Vagina (tissue), 2 donors: Measurements from ENCODE around the gene SERPINC1. TPM values are rescaled to one million over a fixed set of nuclear protein-coding genes. Genes with fewer than 3 reads are reported as not detected.

Experiments used
- DNase-seq, 2 donors: peaks; one replicate each; pipeline ENCODE4 v3.0.0-alpha.2; 2017; ENCODE audit errors: extremely low spot score in 2 of 2
- H3K27ac ChIP-seq: fragments of 200-600 bp; sonication (generic); one replicate; pipeline ENCODE4 v1.5.1; 2019
- H3K27me3 ChIP-seq: fragments of 200-600 bp; sonication (generic); one replicate; pipeline ENCODE4 v1.5.1; 2019
- H3K36me3 ChIP-seq, 2 donors: fragments of 200-600 bp; sonication (generic); one replicate each; pipeline ENCODE4 v1.5.1; 2017 to 2019
- H3K4me1 ChIP-seq: fragments of 200-600 bp; sonication (generic); one replicate; pipeline ENCODE4 v1.5.1; 2019
- H3K4me3 ChIP-seq, 2 donors: fragments of 200-600 bp; sonication (generic); 1 replicate in 1 of 2; 2 replicates in 1 of 2; pipeline ENCODE4 v1.5.1; 2016 to 2019
- H3K9me3 ChIP-seq: fragments of 200-600 bp; sonication (generic); one replicate; pipeline ENCODE4 v1.5.1; 2019
- POLR2A ChIP-seq, 2 donors: fragments of 450-650 bp; IDR thresholded peaks; one replicate each; pipeline ENCODE4 v1.6.1; 2017; ENCODE audit warnings: antibody characterized with exemption in 2 of 2, mild to moderate bottlenecking in 2 of 2, moderate library complexity in 2 of 2
- POLR2AphosphoS5 ChIP-seq, 2 donors: sonication (generic); formaldehyde crosslinking; IDR thresholded peaks; one replicate each; pipeline ENCODE4 v1.9.0; 2017; ENCODE audit warnings: antibody characterized with exemption in 2 of 2, mild to moderate bottlenecking in 2 of 2, low read depth in 1 of 2; ENCODE audit not compliant: insufficient read depth in 1 of 2
- intact Hi-C: fragments of 100-400 bp; cut with DNase I; formaldehyde crosslinking; loops from one replicate; pipeline ENCODE4 v1.15.1; 2023
- total RNA-seq: library from RNA; depleted of rRNA; stranded (reverse); fragments of >200 nt; gene quantifications from one replicate; pipeline ENCODE4 v1.2.3, GENCODE V29; 2016
- TF ChIP-seq, protein P1 (sequence below), 3 experiments: fragments of 450-650 bp in 2 of 3; fragments of 200-600 bp in 1 of 3; sonication (generic) in 1 of 3; IDR thresholded peaks; one replicate each; pipeline ENCODE4 v1.5.1; 2017 to 2019; ENCODE audit warnings: antibody characterized with exemption in 3 of 3, mild to moderate bottlenecking in 2 of 3, moderate library complexity in 2 of 3

Gene SERPINC1
- total RNA-seq, 1 donor from 2014 or later: not detected

DNA sequence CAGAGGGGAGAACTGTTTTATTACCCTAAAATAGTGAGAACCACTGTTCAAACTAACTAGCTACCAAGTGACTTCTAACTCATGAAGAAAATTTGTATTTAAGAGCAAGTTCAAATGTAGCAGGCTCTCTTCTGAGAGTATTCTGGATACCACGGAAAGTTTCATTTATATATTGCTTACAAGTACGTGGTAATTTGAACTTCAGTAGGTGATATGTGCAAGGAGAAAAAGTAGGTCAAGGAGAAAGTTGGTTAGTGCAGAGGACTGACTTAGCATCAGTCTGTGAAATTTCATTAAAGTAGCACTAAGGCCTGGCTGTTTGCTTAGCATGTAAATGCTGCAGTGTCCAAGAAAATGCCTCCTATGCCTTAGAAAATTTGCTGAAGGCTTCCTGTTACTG is 16.7 kb downstream of the SERPINC1 start:
- H3K9me3 ChIP-seq: no peaks in the 10 kb centered on the region
- intact Hi-C loops: no loop called here
- no peak overlapping the region for H3K4me3 ChIP-seq
- DNase-seq: no peak
- no peaks in the 10 kb centered on the region for H3K27me3 ChIP-seq
- no peak overlapping the region for H3K27ac ChIP-seq
- no peaks in the 10 kb centered on the region for H3K36me3 ChIP-seq
- TF ChIP-seq POLR2A (IDR thresholded peaks at IDR 0.05) (no peak), POLR2AphosphoS5 (IDR thresholded peaks at IDR 0.05; ENCODE audit: insufficient read depth in 1 of 2, low read depth in 1 of 2) (no peak)
- TF ChIP-seq, protein P1, sequence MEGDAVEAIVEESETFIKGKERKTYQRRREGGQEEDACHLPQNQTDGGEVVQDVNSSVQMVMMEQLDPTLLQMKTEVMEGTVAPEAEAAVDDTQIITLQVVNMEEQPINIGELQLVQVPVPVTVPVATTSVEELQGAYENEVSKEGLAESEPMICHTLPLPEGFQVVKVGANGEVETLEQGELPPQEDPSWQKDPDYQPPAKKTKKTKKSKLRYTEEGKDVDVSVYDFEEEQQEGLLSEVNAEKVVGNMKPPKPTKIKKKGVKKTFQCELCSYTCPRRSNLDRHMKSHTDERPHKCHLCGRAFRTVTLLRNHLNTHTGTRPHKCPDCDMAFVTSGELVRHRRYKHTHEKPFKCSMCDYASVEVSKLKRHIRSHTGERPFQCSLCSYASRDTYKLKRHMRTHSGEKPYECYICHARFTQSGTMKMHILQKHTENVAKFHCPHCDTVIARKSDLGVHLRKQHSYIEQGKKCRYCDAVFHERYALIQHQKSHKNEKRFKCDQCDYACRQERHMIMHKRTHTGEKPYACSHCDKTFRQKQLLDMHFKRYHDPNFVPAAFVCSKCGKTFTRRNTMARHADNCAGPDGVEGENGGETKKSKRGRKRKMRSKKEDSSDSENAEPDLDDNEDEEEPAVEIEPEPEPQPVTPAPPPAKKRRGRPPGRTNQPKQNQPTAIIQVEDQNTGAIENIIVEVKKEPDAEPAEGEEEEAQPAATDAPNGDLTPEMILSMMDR (IDR thresholded peaks at IDR 0.05): no peak
- no peaks in the 10 kb centered on the region for H3K4me1 ChIP-seq

- H3K27me3 ChIP-seq: no peaks in the 10 kb centered on the region
- H3K9me3 ChIP-seq: no peaks in the 10 kb centered on the region
- no peak for DNase-seq
- no peak overlapping the region for H3K4me3 ChIP-seq
- H3K36me3 ChIP-seq: no peaks in the 10 kb centered on the region
- intact Hi-C loops: no loop called here
- TF ChIP-seq POLR2AphosphoS5 (IDR thresholded peaks at IDR 0.05; ENCODE audit: insufficient read depth in 1 of 2, low read depth in 1 of 2): no peak
- TF ChIP-seq POLR2A (IDR thresholded peaks at IDR 0.05): no peak
- TF ChIP-seq, protein P1 (IDR thresholded peaks at IDR 0.05): no peak
- no peak overlapping the region for H3K27ac ChIP-seq
- H3K4me1 ChIP-seq: no peaks in the 10 kb centered on the region
Measured at GRCh38 chr1:173894189-173894588, 22.9 kb downstream of the SERPINC1 start.

DNA sequence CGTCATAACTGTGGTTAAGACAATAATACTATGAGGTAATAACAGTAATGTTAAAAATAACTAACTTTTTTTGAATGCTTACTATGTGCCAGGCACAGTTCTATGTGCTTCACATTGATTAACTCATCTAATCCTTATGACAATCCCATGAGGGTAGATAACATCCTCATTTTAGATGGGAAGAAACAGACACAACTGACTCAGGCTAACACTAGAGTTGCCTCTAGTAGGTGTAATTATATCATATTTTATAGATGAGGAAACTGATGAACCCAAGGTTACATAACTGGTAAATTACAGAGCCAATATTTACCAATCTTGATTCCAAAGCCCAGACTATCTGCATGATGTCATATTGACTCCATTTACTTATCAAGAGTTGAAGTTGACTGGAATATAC is 23.5 kb downstream of the SERPINC1 start:
- Histone ChIP-seq H3K9me3 (no peaks in the 10 kb centered on the region), H3K4me3 (no peak overlapping the region), H3K36me3 (no peaks in the 10 kb centered on the region), H3K27me3 (no peaks in the 10 kb centered on the region), H3K27ac (no peak overlapping the region), H3K4me1 (no peaks in the 10 kb centered on the region)
- TF ChIP-seq, protein P1 (IDR thresholded peaks at IDR 0.05): no peak
- no peak for TF ChIP-seq POLR2A (IDR thresholded peaks at IDR 0.05)
- TF ChIP-seq POLR2AphosphoS5 (IDR thresholded peaks at IDR 0.05; ENCODE audit: insufficient read depth in 1 of 2, low read depth in 1 of 2): no peak
- intact Hi-C loops: no loop called here
- no peak for DNase-seq

DNA sequence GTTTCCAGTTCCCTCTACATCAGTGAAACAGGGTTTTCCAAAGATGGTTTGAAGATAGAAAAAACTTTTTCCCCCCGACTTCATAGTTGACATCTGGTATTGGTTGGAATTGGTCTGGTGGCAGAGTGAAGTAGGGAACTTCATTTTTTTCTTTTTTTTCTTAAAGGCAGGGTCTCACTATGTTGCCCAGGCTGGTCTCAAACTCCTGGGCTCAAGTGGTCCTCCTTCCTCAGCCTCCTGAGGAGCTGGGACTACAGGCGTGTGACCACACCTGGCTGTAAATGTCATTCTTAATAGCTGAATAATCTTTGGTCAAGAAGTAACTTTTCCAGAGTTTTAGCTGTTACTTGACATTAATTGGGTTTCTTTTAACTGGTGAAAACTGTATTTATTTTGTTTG is 27.2 kb downstream of the SERPINC1 start:
- intact Hi-C loops: no loop called here
- H3K4me1 ChIP-seq: no peaks in the 10 kb centered on the region

GRCh38 chr1:173888749-173889148 is 28.4 kb downstream of the SERPINC1 start:
- Histone ChIP-seq H3K4me3 (no peak overlapping the region), H3K27ac (no peak overlapping the region), H3K36me3 (peaks cover 0 to 16% of the 10 kb centered on the region in 2 donors), H3K9me3 (no peaks in the 10 kb centered on the region), H3K27me3 (no peaks in the 10 kb centered on the region), H3K4me1 (no peaks in the 10 kb centered on the region)
- TF ChIP-seq POLR2A (IDR thresholded peaks at IDR 0.05): no peak
- TF ChIP-seq, protein P1 (IDR thresholded peaks at IDR 0.05): no peak
- TF ChIP-seq POLR2AphosphoS5 (IDR thresholded peaks at IDR 0.05; ENCODE audit: insufficient read depth in 1 of 2, low read depth in 1 of 2): no peak
- no peak for DNase-seq
- intact Hi-C loops: no loop called here

More for the DNA sequence above, 27.2 kb downstream of the SERPINC1 start:
- Histone ChIP-seq H3K36me3 (peaks cover 0 to 16% of the 10 kb centered on the region in 2 donors), H3K4me3 (no peak overlapping the region), H3K27me3 (no peaks in the 10 kb centered on the region), H3K27ac (no peak overlapping the region), H3K9me3 (no peaks in the 10 kb centered on the region)
- TF ChIP-seq, protein P1 (IDR thresholded peaks at IDR 0.05): no peak
- TF ChIP-seq POLR2AphosphoS5 (IDR thresholded peaks at IDR 0.05; ENCODE audit: insufficient read depth in 1 of 2, low read depth in 1 of 2) (no peak), POLR2A (IDR thresholded peaks at IDR 0.05) (no peak)
- no peak for DNase-seq
